Astrocyte of the spinal cord (primary cell): Measurements from ENCODE around the gene POFUT2.

ENCODE experiments used
- DNase-seq: peaks from one replicate; pipeline ENCODE4 v3.0.0; 2011; ENCODE audit warnings: low read depth, low spot score
- H3K4me3 ChIP-seq: 2 replicates; pipeline ENCODE4 v1.5.1; 2011; ENCODE audit warnings: low read depth, mild to moderate bottlenecking, low read length, moderate library complexity
- in situ Hi-C: cut with HindIII; loops from 2 replicates; pipeline ENCODE4 v1.10.0; 2017; ENCODE audit warnings: low sequenced_read_pairs
- TF ChIP-seq, protein P1 (sequence below): IDR thresholded peaks from 2 replicates; pipeline ENCODE4 v1.5.1; 2012; ENCODE audit warnings: low read depth, mild to moderate bottlenecking, low read length, inconsistent platforms

Gene POFUT2

DNA sequence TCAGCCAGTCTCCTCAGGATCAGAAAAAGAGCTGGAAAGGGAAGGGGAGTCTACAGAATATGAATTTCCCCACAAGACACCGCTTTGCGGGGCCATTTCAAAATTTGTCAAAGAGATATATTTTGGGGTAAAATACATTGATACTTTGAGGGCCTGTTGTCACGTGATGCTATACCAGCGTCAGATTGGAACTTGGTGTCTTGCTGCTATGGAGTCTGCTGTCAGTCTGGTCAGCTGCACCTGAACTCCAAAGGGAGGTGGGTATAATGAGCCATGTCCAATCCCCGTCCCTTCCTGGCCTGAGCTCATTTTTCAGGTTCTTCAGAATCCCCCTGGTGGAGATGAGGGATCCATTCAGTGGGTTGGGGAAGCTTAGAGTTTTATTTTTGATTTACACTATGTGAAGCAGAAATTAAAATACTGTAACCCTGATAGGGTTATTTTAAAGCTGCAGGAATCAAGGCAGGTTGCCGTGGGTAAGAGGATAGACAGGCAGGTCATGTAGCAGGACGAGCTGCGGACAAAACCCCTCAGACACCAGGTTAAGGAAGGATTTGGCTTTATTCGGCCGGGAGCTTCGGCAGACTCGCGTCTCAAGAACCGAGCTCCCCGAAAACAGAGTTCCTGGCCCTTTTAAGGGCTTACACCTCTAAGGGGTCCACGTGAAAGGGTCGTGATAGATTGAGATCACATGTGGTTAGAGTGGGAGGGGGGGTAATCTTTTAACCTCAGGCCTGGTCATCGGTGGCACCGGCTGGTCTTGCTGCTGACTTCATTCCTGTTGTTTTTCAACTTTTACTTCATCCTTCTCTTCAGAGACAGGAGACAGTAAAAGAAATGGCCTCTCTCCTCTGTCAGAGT lies 2.2 kb upstream of the POFUT2 start:
- no peak for DNase-seq
- in situ Hi-C loops: no loop called here
- TF ChIP-seq, protein P1, sequence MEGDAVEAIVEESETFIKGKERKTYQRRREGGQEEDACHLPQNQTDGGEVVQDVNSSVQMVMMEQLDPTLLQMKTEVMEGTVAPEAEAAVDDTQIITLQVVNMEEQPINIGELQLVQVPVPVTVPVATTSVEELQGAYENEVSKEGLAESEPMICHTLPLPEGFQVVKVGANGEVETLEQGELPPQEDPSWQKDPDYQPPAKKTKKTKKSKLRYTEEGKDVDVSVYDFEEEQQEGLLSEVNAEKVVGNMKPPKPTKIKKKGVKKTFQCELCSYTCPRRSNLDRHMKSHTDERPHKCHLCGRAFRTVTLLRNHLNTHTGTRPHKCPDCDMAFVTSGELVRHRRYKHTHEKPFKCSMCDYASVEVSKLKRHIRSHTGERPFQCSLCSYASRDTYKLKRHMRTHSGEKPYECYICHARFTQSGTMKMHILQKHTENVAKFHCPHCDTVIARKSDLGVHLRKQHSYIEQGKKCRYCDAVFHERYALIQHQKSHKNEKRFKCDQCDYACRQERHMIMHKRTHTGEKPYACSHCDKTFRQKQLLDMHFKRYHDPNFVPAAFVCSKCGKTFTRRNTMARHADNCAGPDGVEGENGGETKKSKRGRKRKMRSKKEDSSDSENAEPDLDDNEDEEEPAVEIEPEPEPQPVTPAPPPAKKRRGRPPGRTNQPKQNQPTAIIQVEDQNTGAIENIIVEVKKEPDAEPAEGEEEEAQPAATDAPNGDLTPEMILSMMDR: peak; percentile 52
- no peak overlapping the region for H3K4me3 ChIP-seq

DNA sequence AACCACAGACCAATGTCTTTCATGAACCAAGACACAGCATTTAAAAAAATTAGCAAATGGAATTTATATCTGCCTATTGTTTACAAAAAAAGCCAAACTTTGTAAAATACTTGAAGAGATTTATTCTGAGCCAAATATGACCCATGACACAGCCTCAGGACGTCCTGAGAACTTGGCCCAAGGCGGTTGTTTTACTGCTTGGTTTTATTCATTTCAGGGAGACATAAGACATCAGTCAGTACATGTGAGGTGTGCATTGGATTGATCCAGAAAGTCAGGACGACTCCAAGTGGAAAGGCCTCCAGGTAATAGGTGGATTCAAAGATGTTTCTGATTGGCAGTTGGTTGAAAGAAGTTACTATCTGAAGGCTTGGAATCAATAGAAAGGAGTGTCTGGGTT lies 1.4 kb upstream of the POFUT2 start:
- DNase-seq: no peak
- TF ChIP-seq, protein P1: no peak
- no peak overlapping the region for H3K4me3 ChIP-seq
- in situ Hi-C loops: no loop called here

DNA sequence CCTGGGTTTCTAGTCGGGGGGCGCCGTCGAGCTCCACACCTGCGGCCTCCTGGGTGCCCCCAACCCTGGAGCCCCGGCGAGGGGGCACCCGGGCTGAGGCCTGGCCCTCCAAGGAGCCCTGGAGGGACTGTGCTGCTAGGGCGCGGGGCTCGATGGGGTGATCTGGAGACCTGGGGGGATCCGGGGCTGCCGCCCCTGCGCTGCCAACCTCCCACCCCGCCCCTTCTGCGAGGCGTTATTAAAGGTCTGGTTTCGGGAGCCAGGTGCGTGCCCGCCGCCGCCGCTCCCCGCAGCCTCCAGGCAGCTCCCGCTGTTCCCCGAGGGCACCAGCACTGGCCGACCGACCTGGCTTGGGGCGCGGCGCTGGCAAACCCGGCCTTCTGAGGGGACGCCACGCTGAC lies 746 bp upstream of the POFUT2 start:
- DNase-seq: no peak
- in situ Hi-C loops: no loop called here
- TF ChIP-seq, protein P1: no peak
- peak overlapping the region; percentile 81 for H3K4me3 ChIP-seq

DNA sequence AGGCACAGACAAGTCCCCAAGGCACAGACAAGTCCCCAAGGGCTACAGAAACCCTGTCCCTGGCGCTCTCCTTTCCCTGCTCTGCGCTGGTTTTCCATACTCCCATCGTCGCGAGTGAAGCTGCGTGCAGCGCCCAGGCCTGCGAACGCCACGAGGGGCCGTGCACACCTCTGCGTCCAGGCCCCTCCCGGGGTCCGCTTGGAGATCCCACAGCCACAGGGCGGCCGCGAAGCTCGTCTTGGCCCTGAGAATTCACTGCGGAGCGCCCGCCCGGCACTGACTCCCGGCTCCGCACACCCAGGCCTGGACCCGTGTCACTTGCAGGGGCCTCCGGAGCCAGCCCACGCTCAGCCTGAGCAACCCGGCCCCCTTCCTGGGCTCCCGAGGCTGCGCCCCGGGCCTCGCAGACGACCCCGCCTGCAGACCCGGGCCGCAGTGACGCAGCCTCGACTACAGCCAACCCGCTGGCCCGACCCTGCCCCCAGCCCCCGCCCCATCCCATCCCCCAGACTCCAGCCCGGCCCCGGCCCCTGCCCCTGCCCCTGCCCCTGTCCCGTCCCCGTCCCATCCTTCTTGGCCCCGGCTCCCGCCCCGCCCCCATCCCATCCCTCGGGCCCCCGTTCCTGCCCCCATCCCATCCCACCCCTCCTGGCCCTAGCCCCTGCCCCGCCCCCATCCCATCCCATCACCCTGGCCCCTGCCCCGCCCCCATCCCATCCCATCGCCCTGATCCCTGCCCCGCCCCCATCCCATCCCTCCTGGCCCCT lies 841 bp downstream of the POFUT2 start:
- in situ Hi-C loops: no loop called here
- no peak for DNase-seq
- peak overlapping the region; percentile 81 for H3K4me3 ChIP-seq
- TF ChIP-seq, protein P1: peak; percentile 4

DNA sequence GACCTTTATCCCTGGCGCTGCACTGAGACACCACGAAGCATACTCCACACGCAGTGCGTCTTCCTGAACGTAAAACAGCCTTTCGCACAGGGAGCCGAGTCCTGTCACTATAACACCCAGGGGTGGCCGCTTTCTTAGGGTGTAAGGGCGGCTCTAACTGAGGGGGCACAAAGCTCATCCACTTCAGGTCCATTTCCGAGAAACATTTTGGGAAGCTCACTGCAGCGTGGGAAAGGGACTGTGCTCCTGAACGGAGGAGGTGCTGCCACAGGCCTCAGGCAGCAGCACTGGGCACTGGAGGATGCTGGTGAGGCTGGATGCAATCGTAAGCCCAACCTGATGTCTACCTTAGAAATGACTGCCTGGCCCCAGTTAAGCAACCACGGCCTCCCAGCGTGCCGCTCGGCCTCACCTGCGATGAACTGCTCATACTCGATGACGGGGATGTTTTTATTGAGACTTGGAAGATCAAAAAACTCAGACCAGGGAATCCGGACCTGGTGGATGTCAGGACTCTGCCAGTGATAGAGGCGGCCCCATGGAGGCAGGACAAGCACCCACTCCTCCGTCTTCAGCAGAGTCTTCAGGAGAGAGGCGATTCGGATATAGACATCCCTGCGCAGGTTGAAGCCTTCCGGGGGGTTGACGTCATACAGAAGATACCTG lies 2.3 kb downstream of the POFUT2 start:
- DNase-seq: no peak
- in situ Hi-C loops: no loop called here
- TF ChIP-seq, protein P1: no peak
- H3K4me3 ChIP-seq: no peak overlapping the region

DNA sequence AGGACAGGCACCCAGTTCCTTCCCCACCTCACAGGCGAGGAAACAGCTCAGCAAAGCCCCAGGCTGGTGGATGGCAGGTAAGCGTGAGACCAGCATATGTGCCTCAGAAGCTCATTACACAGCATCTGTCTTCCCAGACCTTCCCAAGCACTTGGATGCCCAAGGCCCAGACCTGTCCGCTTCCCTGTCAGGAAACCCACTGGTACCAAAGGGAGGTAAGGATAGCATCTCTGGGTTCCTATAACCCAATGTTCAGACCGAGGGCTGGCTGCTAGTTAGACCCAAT lies 3.3 kb downstream of the POFUT2 start:
- no peak for DNase-seq
- in situ Hi-C loops: no loop called here
- TF ChIP-seq, protein P1: no peak
- H3K4me3 ChIP-seq: no peak overlapping the region
